Fibroblast of pulmonary artery (primary cell): Measurements from ENCODE around the gene NFATC1.

Experiments
- DNase-seq: peaks from one replicate; pipeline ENCODE4 v3.0.0-alpha.2; 2010; ENCODE audit warnings: low read depth
- H3K4me3 ChIP-seq: replicated peaks from 2 replicates; pipeline ENCODE4 v1.5.1; 2011; ENCODE audit warnings: low read depth, mild to moderate bottlenecking, control low read depth, low read length, moderate library complexity
- CTCF ChIP-seq: IDR thresholded peaks from 2 replicates; pipeline ENCODE4 v1.5.1; 2011; ENCODE audit warnings: mild to moderate bottlenecking, control low read depth, low read length, inconsistent platforms; ENCODE audit errors: missing control alignments

NFATC1 gene

DNA sequence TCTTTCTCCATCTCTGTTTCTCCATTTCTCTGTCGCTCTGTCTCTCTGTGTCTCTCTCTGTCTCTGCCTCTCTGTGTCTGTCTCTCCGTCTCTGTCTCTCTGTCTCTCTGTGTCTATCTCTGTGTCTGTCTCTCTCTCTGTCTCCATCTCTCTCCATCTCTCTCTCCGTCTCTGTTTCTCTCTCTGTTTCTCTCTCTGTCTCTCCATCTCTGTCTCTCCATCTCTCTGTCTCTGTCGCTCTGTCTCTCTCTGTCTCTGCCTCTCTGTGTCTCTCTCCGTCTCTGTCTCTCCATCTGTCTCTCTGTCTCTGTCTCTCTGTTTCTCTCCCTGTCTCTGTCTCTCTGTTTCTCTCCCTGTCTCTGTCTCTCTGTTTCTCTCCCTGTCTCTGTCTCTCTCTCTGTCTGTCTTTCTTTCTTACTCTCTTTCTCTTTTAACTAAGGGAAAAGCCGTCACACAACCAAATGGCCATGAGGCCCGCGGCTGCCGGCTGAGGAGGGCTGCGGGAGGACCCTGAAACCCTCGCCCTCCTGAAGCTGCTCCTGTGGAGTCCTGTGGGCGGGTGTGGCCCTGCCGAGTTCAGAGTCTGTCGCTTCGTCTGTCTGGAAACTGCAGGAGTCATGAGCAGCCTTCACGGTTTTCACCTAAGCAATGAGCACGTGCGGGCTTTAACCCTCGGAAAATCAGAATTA lies 29.3 kb downstream of the NFATC1 start:
- no peak for TF ChIP-seq CTCF
- H3K4me3 ChIP-seq: no peak overlapping the region
- DNase-seq: no peak

DNA sequence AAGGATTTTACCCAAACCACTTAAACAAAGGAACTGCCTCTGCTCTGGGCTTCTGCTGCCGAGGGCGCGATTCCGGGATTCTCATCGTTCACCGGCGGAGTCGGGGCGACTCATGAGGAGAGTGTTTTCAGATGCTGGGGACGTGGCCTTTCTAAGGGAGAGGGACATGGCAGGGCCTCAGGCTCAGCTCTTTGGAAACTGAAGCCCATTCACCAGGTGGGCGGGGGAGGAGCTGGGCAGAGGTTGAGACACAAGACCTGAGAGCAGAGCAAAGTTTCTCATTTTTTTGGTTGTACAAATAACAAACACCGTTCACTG lies 29.8 kb downstream of the NFATC1 start:
- no peak for DNase-seq
- TF ChIP-seq CTCF: no peak

GRCh38 chr18:79426376-79427300 lies 30.9 kb downstream of the NFATC1 start:
- TF ChIP-seq CTCF: no peak
- no peak overlapping the region for H3K4me3 ChIP-seq
- DNase-seq: no peak

More for the DNA sequence above, 29.8 kb downstream of the NFATC1 start:
- H3K4me3 ChIP-seq: no peak overlapping the region

- no peak for TF ChIP-seq CTCF
- no peak overlapping the region for H3K4me3 ChIP-seq
- no peak for DNase-seq
Measured at GRCh38 chr18:79427368-79428225, 31.9 kb downstream of the NFATC1 start.

- no peak overlapping the region for H3K4me3 ChIP-seq
- no peak for TF ChIP-seq CTCF
Measured at GRCh38 chr18:79428287-79428686, 32.6 kb downstream of the NFATC1 start.

DNA sequence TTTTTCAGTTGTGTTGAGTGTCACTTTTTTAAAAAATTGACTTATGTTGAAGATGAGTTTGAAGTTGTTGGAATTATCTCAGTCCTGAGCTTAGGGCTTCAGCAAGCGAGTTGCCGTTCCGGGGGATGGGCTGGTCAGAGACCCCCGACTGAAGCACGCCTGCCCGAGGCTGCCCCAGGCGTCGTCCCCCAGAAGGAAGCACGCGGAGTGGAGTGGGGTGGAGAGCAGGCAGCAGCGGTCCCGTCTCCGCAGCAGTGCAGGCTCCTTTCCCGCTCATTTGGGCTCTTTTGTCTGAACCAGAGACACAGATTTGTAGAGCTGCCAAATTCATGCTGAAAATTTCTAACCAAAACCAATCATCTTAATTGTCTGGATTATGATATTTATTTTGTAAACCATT lies 33.7 kb downstream of the NFATC1 start:
- DNase-seq: no peak
- TF ChIP-seq CTCF: no peak
- no peak overlapping the region for H3K4me3 ChIP-seq

More at GRCh38 chr18:79428287-79428686, 32.6 kb downstream of the NFATC1 start:
- DNase-seq: no peak
